PC-9 (cell line): ENCODE results near the gene FOXR1. TPM values are rescaled to one million over a fixed set of nuclear protein-coding genes. Genes with fewer than 3 reads are reported as not detected.
A peak's percentile ranks its signal among the peaks of the same experiment; 100 is the strongest.

Experiments
- BruUV-seq: library from RNA; stranded (reverse); fragments of 400-500 nt; replicated peaks from 2 replicates; lab custom pipeline; 2021; lab: Mats Ljungman, UMichigan
- CTCF ChIA-PET: fragments of 300-600 bp; sonication (Branson Sonifier 250); formaldehyde crosslinking; loops from one replicate; lab custom pipeline; 2022; ENCODE audit warnings: antibody characterized with exemption; lab: Charles Lee
- POLR2A ChIA-PET: fragments of 300-600 bp; sonication (Branson Sonifier 250); formaldehyde crosslinking; loops from one replicate; lab custom pipeline; 2022; ENCODE audit warnings: antibody characterized with exemption; ENCODE audit not compliant: unreplicated experiment; lab: Charles Lee
- DNase-seq, 2 experiments: peaks; one replicate each; pipeline versions ENCODE4 v3.0.0 to v3.0.0-alpha.2; 2015 to 2022; ENCODE audit warnings: mixed read lengths in 1 of 2
- H2AFZ ChIP-seq: fragments of 200-600 bp; sonication (generic); 2 replicates; pipeline ENCODE4 v1.8.1; 2017; ENCODE audit warnings: antibody characterized with exemption
- H3F3A ChIP-seq: fragments of 200-600 bp; sonication (generic); 2 replicates; pipeline ENCODE4 v1.8.1; 2017; ENCODE audit warnings: antibody characterized with exemption, mild to moderate bottlenecking, low read depth; ENCODE audit not compliant: insufficient read depth
- H3K27ac ChIP-seq: fragments of 200-600 bp; sonication (generic); 2 replicates; pipeline ENCODE4 v1.6.1; 2016; ENCODE audit warnings: mixed run types
- H3K27me3 ChIP-seq: fragments of 200-600 bp; sonication (generic); 2 replicates; pipeline ENCODE4 v1.6.1; 2016; ENCODE audit warnings: low read depth, mixed run types; ENCODE audit not compliant: insufficient read depth
- H3K36me3 ChIP-seq: fragments of 200-600 bp; sonication (generic); 2 replicates; pipeline ENCODE4 v1.6.1; 2016; ENCODE audit warnings: low read depth, mixed run types
- H3K4me1 ChIP-seq: fragments of 200-600 bp; sonication (generic); replicated peaks from 2 replicates; pipeline ENCODE4 v1.6.1; 2016; ENCODE audit warnings: mixed run types; ENCODE audit not compliant: insufficient read depth
- H3K4me2 ChIP-seq: fragments of 200-600 bp; sonication (generic); 2 replicates; pipeline ENCODE4 v1.6.1; 2017; ENCODE audit warnings: mixed run types
- H3K4me3 ChIP-seq: fragments of 200-600 bp; sonication (generic); 2 replicates; pipeline ENCODE4 v1.6.1; 2016; ENCODE audit warnings: mixed run types
- H3K79me2 ChIP-seq: fragments of 200-600 bp; sonication (generic); 2 replicates; pipeline ENCODE4 v1.6.1; 2017; ENCODE audit warnings: low read depth, mixed run types
- H3K9me2 ChIP-seq: fragments of 200-600 bp; sonication (generic); 2 replicates; pipeline ENCODE4 v1.8.1; 2017; ENCODE audit warnings: mild to moderate bottlenecking; ENCODE audit not compliant: insufficient read depth
- H3K9me3 ChIP-seq: fragments of 200-600 bp; sonication (generic); 2 replicates; pipeline ENCODE4 v1.8.1; 2016; ENCODE audit warnings: low read depth; ENCODE audit not compliant: insufficient read depth
- H4K20me1 ChIP-seq: fragments of 200-600 bp; sonication (generic); 2 replicates; pipeline ENCODE4 v1.8.1; 2017; ENCODE audit not compliant: insufficient read depth
- EZH2 ChIP-seq: fragments of 200-600 bp; sonication (generic); IDR thresholded peaks from 2 replicates; pipeline ENCODE4 v1.8.0; 2017; ENCODE audit warnings: antibody characterized with exemption, low read depth
- intact Hi-C: fragments of 100-400 bp; cut with micrococcal nuclease; formaldehyde crosslinking; loops from one replicate; pipeline ENCODE4 v1.10.0; 2022; ENCODE audit not compliant: unreplicated experiment
- total RNA-seq: library from RNA; stranded (reverse); gene quantifications from 2 replicates; pipeline ENCODE4 v1.2.3, GENCODE V29; 2021
- TF ChIP-seq, protein P1 (sequence below): fragments of 200-600 bp; sonication (generic); conservative IDR thresholded peaks from 2 replicates; pipeline ENCODE4 v1.6.1; 2017; ENCODE audit warnings: mixed run types, antibody characterized with exemption, mild to moderate bottlenecking, moderate library complexity

The FOXR1 gene
- total RNA-seq, 1 experiment from 2014 or later, result not detected

GRCh38 chr11:118956094-118956846, 15.3 kb upstream of the FOXR1 start, which contains the start of gene UPK2:
UPK2 (plus strand) TSS chr11:118956298; CDS start chr11:118956351, 53 bp downstream.
- TSS peak; percentile 60 for BruUV-seq
- no peak for TF ChIP-seq EZH2
- TF ChIP-seq, protein P1, sequence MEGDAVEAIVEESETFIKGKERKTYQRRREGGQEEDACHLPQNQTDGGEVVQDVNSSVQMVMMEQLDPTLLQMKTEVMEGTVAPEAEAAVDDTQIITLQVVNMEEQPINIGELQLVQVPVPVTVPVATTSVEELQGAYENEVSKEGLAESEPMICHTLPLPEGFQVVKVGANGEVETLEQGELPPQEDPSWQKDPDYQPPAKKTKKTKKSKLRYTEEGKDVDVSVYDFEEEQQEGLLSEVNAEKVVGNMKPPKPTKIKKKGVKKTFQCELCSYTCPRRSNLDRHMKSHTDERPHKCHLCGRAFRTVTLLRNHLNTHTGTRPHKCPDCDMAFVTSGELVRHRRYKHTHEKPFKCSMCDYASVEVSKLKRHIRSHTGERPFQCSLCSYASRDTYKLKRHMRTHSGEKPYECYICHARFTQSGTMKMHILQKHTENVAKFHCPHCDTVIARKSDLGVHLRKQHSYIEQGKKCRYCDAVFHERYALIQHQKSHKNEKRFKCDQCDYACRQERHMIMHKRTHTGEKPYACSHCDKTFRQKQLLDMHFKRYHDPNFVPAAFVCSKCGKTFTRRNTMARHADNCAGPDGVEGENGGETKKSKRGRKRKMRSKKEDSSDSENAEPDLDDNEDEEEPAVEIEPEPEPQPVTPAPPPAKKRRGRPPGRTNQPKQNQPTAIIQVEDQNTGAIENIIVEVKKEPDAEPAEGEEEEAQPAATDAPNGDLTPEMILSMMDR, result peak; percentile 97
- H4K20me1 ChIP-seq, result no peaks in the 10 kb centered on the region
- H3K27me3 ChIP-seq, result no peaks in the 10 kb centered on the region
- peaks cover 11% of the 10 kb centered on the region; the same call in 1 of the 2 replicates for H3F3A ChIP-seq
- H3K4me3 ChIP-seq, result peak within 1 kb of the TSS; percentile 49
- ChIA-PET CTCF (interaction anchor here (0.6 kb wide), 2 partner anchors 84 to 336 kb away, joined by 3 to 5 read pairs; no protein-coding TSS in a partner anchor), POLR2A (interaction anchor here (0.6 kb wide), 1 partner anchor 202 kb away, joined by 6 read pairs; no protein-coding TSS in a partner anchor)
- no peaks in the 10 kb centered on the region for H3K79me2 ChIP-seq
- peak; percentile 92 to 93 for DNase-seq
- no peaks in the 10 kb centered on the region for H3K36me3 ChIP-seq
- no peaks in the 10 kb centered on the region for H3K9me2 ChIP-seq
- H3K4me1 ChIP-seq, result peaks cover 26% of the 10 kb centered on the region
- peak within 1 kb of the TSS; percentile 62 for H3K27ac ChIP-seq
- H2AFZ ChIP-seq, result no peak within 1 kb of the TSS
- H3K9me3 ChIP-seq, result no peaks in the 10 kb centered on the region
- H3K4me2 ChIP-seq, result peak within 1 kb of the TSS; percentile 84
- intact Hi-C loops, result loop anchor here (1.0 to 10.0 kb wide), 7 partner anchors 17 to 361 kb away; no protein-coding TSS in a partner anchor

- Histone ChIP-seq H3K27ac (no peak overlapping the region), H3K27me3 (no peaks in the 10 kb centered on the region), H4K20me1 (no peaks in the 10 kb centered on the region), H3K9me3 (no peaks in the 10 kb centered on the region), H3F3A (peaks cover 11% of the 10 kb centered on the region; the same call in 1 of the 2 replicates), H3K79me2 (no peaks in the 10 kb centered on the region), H3K4me3 (no peak overlapping the region; the same call in 1 of the 2 replicates), H3K9me2 (no peaks in the 10 kb centered on the region), H3K4me1 (peaks cover 26% of the 10 kb centered on the region), H3K36me3 (no peaks in the 10 kb centered on the region), H3K4me2 (peak overlapping the region; percentile 84), H2AFZ (no peak overlapping the region)
- DNase-seq, result no peak
- TF ChIP-seq EZH2, result no peak
- TF ChIP-seq, protein P1, result no peak; the same call in 1 of the 2 replicates
- intact Hi-C loops, result loop anchor here (1.0 to 10.0 kb wide), 7 partner anchors 18 to 362 kb away; no protein-coding TSS in a partner anchor
- ChIA-PET POLR2A (interaction anchor here (0.6 kb wide), 1 partner anchor 203 kb away, joined by 6 read pairs; no protein-coding TSS in a partner anchor), CTCF (interaction anchor here (0.6 kb wide), 1 partner anchor 85 kb away, joined by 5 read pairs; no protein-coding TSS in a partner anchor)
- no TSS peak for BruUV-seq
Observed at GRCh38 chr11:118956847-118957469, 14.6 kb upstream of the FOXR1 start.

- TF ChIP-seq, protein P1, result no peak
- no peak for TF ChIP-seq EZH2
- H3K4me1 ChIP-seq, result peaks cover 26% of the 10 kb centered on the region
- no peaks in the 10 kb centered on the region for H3K9me2 ChIP-seq
- peaks cover 11% of the 10 kb centered on the region; the same call in 1 of the 2 replicates for H3F3A ChIP-seq
- H3K27me3 ChIP-seq, result no peaks in the 10 kb centered on the region
- H3K9me3 ChIP-seq, result no peaks in the 10 kb centered on the region; the same call in 1 of the 2 replicates
- H3K79me2 ChIP-seq, result no peaks in the 10 kb centered on the region
- H3K4me2 ChIP-seq, result peak overlapping the region; percentile 84; the same call in 1 of the 2 replicates
- ChIA-PET CTCF (no interaction called here), POLR2A (no interaction called here)
- no peak for DNase-seq
- no peak overlapping the region for H3K27ac ChIP-seq
- intact Hi-C loops, result loop anchor here (2.0 to 10.0 kb wide), 2 partner anchors 19 to 363 kb away; no protein-coding TSS in a partner anchor
- no peak overlapping the region for H2AFZ ChIP-seq
- no peak overlapping the region for H3K4me3 ChIP-seq
- no TSS peak for BruUV-seq
- no peaks in the 10 kb centered on the region for H3K36me3 ChIP-seq
- no peaks in the 10 kb centered on the region for H4K20me1 ChIP-seq
Observed at GRCh38 chr11:118957549-118957948, 14.0 kb upstream of the FOXR1 start.
